ENCODE results near the gene FGFR3.

FGFR3 gene

DNA sequence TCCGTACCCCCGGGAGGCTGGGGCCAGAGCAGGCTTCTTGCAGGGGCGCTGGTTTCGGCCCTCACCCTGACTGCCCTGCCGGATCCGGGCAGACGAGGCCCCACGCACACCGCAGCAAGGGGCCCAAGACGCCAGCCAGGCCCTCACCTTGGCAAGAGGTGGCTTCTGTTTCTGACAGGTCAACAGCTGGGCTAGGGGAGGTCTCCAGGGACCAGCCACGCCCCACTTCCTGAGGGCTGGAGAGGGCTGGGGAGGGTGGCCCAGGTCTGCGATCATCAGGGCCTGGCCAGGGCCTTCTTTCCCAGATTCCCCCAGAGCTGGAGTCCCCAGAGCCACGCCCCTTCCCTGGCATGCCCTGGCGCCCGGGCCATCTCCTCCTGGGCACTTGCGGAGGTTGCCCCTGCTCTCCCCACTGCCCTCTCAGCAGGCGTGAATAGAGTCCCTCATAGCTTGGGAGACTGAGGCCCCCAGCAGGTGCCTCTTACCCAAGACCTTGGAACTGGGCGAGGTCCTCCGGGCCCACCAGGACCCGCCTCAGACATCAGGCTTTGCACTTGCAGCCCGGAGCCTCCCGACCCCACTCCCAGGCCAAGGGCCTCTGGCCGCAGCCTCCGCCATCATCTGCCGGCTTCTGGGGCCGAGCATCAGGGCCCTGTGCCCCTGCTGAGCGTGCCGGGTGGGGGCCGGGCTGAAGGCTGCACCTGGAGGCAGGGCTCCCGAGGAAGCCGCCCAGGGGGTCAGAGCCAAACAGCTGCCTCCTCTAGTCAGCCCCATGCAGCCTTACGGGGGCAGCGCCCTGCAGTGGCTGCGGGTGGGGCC, 6.3 kb upstream of the FGFR3 start:
- DNase-seq (ENCODE audit: low read depth in 2 of 2, low spot score in 1 of 2), result no peak

DNA sequence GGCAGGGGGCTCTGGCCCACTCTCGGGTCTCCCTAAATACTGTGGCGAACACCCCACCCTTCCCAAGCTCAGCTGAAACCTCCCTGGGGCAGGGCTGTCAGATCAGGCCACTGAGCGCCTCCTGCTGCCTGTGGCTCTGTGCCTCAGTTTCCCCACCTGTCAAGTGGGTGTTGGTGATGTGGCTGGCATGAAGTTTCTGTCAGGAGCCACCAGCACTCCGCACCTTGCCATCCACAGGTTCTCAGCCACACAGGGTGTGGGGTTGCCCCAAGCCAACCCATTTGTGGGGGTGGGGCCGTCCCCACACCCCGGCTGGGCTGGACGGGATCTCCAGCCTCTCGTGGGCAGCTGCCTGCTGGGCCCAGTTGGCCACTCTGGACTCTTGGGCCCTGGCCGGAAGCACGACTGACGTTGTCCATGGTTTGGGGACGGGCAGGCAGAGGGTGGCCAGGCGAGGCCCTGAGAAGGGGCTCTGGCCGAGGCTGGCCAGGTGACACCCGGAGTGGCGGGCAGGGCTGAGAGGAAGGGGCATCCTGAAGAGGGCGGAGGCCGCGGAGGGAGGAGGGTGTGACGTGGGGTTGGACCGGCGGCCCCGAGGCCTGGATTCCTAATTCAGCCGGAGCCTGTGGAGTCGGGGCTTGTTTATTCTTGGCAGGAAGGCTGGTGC, 5.5 kb upstream of the FGFR3 start:
- DNase-seq (ENCODE audit: low read depth in 2 of 2, low spot score in 1 of 2), result no peak

DNA sequence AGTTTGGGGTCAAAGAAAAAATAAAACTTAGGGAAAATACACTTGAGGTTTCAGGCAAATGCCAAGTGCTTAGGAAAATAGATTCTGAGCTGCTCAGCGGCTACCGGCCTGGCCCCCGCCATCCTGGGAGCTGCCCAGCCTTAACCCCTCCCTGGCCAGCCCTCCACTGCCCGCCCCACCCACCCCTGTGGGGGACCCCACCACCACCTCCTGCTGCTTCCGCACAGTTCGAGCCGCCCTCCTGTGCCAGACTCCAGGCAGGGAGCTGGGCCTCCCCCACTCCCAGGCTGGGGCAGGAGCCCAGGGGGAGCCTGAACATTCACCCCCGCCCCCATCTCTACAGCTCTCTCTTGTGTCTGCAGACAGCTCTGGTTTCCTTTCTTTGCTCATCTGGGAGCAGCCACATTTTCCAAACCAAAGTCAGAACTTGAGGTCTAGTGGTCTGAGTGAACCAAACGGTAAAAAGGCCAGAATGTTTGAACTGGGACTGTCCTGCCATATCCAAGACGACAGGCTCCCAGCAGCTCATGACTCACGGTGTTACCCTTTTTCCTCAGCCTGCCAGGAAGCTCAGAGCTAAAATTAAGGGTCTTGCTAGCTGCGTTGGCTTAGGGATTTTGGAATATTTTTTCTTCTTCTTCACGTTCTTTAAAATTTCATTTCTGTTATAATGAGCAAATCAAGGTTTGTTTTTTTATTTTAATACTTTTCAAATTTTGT, 4.7 kb upstream of the FGFR3 start:
- DNase-seq (ENCODE audit: low read depth in 2 of 2, low spot score in 1 of 2), result no peak

DNA sequence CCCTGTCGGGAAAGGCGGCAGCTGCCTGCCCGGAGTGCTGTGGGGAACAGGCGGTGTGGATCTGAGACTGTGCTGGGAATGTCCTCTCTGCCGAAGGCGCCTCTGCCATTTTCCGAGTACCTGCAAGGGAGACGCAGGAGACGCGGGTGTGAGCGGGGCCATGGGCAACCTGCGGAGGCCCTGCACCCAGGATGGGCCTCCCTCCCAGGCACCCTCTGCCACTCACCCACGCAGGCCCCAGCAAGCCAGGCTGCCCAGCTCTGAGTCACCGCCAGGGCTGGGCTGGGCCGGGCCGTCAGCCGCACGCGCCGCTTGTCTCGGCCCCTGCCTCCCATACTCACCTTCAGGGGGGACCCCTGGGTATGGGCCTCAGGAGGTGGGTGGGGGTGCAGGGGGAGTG, 3.5 kb upstream of the FGFR3 start:
- no peak for DNase-seq (ENCODE audit: low read depth in 2 of 2, low spot score in 1 of 2)

DNA sequence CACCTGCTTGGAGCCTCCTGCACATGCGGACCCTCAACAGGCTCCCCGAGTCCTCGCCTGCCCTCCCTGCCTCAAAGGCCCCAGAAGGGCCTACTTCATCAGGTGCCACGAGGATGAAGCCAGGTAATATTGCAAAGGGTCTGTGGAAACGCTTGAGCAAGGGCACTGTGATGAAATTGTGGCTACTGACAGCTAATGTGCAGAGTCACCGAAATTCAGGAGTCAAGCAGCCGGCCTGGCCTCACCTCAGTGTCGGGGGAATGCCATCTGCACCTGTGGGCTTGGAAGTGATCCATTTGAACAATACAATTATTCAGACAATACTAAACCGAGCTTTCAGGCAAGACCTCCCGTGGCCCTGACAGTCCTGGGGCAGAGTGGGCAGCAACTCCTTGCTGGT, 3.1 kb upstream of the FGFR3 start:
- no peak for DNase-seq (ENCODE audit: low read depth in 2 of 2, low spot score in 1 of 2)

DNA sequence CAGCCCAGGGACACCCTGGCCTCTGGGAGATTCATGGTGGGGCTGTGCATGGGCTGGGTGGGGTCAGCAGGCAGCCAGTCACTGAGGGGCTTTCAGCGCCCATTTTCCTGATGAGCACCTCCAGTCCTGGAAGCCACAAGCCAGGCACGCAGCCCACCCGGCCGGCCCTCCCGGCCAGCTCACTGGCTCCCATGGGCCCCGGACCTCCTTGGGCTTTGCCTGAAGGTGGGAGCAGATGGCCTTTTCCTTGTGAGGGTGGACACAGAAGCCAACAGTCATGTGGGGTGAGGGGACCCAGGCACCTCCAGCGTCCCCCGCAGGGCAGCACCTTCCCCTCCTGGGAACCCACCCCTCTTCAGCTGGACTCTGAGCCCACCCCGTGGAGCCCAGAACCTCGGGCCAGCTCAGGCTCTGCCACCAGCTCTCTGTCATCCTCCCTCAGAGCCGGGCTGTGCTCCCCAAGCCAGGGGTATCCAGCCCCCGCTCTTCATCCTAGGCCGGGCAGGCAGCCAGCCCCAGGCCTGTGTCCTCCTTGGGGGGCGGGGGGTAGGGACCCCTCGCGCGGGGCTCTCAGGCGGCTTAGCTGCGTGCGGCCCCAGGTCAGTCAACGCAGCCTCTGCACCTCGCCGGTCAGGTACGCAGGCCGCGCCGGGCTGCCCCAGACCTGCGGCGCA, 798 bp upstream of the FGFR3 start:
- DNase-seq (ENCODE audit: low read depth in 2 of 2, low spot score in 1 of 2), result no peak

DNA sequence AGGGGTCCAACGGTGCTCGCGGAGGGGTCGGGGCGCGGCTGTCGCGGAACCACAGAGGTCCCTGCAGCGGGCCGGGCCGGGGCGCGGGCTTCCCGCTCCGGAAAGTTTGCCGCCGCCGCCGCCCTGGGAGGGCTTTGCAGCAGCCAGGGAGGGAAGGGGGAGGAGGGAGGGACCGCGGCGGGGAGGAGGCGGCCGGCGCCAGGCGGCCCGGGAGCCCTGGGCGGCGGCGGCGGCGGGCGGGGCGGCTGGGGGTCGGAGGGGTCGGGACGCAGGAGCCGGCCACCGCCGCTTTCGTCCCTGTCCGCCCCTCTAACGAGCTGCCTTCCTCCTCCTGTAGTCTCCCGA, 375 bp downstream of the FGFR3 start:
- no peak for DNase-seq (ENCODE audit: low read depth in 2 of 2, low spot score in 1 of 2)

DNA sequence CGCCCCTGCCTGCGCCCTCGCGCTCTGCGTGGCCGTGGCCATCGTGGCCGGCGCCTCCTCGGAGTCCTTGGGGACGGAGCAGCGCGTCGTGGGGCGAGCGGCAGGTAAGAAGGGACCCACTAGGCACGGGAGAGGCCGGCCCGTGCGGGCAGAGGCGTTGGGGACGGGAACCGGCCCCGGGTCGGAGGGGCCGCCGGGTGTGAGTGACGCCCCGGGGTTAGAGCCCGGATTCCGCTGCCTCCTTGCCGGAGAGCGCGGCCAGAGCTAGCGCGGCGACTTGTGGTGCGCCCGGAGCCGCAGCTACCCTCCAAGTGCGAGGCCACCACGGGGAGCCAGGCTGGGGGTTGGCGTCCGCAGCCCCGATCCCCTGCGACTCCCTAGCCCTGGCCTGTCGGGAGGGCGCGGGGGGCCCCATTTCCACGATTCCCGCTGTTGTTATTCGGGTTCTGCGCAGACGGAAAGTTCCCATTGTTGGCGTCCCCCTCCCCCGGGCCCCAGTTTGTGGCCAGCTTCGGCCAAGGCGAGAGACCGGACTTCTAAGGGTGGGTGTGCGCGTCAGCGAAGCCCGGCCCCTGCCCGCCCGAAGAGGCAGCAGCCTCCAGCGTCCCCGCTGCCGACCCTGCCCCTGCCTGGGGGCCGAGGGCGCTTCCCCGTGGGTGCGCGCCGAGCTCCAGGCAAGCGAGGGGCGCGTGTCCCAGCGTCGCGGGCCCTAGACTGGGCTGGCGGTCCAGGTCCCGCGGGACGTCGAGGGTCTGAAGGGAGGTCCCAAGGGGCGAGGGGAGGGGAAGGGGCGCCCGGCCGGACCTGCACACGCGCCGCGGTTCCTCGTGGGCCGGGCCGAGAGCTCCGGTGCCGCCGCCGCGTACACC, 1.1 kb downstream of the FGFR3 start:
- no peak for DNase-seq (ENCODE audit: low read depth in 2 of 2, low spot score in 1 of 2)

DNA sequence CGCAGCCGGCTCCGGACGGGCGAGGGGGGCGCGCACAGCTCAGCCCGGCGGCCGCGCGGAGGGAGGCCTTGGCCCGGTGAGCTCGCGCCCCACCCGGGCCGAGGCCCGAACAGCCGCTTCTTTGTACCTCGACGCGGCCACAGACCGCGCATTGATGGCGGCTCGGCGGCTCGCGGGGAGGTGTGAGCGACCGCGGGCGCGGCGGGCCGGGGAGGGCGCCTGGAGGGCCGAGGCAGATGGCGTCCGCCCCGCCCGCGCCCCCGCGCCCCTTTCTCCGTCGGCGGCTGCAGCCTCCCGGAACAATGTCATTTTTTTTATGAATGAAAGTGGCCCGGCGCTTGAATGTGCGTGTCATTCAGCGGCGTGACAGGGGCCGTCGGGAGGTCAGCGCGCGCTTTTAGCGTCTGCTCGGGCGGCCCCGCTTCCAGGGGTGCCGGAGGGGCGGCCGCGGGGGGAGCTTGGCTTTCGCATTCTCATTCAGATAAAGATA, 1.8 kb downstream of the FGFR3 start:
- DNase-seq (ENCODE audit: low read depth in 2 of 2, low spot score in 1 of 2), result no peak

DNA sequence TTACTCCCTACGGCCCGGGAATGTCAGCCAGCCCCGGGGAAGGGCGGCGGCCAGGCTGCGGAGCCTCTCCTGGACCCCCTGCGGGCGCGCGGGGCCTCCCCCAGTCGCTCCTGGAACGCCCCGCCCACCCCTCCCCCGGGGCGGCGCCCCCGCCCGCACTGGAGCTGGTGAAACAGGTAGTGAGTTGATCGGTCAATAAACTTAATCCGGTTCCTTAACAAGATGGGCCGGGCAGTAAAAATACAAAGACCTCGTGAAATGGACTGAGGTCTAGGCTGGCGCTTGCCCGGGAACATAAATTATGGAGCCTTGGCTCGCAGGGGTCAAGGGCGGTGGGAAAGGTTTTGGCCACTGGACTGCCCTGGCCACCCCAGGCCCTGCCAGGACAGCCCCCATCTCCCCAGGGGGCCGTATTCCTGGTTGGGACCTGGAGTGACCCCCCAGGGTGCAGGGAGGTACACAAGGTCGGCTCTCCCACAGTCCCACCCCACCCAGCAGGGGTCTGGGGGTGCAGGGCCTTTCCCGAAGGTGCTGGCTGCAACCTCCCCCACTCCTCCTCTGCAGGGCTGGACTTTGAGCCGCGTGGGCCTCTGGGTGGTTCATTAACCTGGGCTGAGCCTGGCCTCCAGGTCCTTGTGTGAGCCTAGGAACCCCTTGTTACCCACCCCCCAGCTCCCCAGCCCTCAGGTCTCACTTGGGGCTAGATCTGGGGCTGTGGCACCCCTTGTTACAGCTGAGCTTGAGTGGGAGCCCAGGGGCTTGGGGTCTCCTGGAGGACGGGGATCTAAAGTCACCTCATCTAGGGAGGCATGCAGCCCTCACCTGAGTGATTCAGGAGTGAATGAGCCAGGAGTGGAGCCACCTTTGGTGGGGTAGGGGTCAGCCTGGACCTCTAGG, 2.5 kb downstream of the FGFR3 start:
- no peak for DNase-seq (ENCODE audit: low read depth in 2 of 2, low spot score in 1 of 2)

DNA sequence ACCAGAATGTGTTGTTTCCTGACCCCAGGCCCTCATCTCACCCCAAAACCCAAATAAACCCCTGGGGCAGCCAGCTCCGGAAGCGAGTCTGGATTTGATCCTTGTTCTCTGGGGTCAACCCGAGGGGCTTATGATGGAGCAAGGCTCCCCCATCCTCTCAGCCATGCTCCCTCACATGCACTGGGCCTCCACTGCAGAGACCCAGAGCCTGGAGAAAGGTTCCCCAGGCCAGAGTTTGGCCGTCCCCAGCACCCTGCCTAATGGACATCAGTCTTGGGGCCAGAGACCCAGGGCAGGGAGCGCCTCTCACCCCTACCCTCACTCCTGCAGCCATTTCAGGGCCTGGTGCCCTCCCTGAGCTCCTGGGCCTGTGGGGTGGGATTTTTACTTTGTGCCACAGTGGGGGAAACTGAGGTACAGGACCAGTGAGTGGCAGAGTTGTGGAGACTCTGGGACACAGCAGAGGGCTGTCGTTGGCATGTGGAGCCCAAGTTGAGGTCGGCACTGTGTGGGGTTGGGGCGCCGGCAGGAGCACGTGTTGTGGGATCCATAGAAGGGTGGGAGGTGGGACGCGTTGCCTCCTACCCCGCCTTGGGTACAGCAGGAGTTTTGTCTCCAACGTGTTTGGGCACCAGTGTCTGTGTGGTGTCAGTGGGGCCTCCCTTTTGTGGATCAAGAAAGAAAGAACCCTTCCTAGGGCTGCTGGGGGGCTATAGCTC, 3.6 kb downstream of the FGFR3 start:
- no peak for DNase-seq (ENCODE audit: low read depth in 2 of 2, low spot score in 1 of 2)

DNA sequence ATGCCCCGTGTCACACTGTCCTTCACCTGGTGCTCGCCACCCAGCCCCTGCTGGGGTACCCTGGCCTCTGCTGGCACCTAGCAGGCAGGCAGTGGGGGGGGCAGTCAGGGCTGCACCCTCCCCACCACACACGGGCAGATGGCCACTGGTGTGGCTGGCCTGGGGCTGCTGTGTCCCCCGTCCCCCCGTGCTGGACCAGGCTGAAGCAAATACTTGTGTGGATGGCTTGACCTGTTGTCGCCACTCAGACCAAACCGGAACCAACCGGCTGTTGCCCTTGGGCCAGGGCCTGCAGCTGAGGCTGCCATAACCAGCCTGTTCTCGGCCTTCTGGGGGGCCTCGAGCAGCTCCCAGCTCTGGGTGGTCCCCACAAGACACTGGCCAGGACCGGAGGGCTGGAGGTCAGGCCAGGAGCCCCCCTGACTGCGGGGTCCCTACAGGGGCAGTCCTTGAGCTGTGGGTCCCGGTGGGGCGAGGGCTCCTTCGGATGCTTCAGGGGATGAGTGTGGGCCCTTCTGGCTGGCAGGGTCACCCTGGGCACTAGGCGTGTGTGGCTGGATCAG, 4.3 kb downstream of the FGFR3 start:
- DNase-seq (ENCODE audit: low read depth in 2 of 2, low spot score in 1 of 2), result no peak

DNA sequence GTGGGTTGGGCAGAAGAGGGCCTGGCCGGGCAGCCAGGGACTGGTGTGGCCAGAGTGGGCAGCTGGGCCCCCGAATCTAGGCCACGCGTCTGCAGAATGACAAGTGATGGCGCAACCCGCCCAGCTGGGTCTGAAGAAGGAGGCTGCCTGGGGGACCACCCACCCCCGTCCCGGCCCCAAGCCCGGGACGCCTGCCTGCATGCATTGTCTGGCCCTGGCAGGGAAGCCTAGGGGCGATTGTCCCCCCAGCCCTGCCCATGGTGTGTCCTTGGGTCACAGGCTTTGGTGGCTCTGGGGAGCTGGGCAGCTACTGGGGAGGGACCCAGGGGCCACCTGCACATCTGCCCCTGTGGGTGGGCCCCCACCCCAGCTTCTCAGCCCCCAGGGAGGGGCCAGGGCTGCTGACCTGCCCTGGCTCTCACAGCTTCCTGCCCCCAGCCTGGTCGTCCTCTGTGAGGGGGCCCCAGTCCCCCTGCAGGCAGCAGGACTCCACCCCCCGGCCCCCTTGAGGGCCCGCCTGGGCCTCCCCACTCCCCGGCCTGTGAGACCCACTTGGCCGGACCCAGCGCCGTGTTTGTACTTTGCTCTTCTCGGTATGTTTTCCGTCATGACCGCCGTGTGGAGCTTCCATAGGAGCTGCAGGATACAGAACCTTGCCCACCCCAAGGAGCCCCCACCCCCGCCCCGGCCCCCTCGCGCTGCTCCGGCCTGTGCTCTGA, 4.9 kb downstream of the FGFR3 start:
- DNase-seq (ENCODE audit: low read depth in 2 of 2, low spot score in 1 of 2), result no peak

DNA sequence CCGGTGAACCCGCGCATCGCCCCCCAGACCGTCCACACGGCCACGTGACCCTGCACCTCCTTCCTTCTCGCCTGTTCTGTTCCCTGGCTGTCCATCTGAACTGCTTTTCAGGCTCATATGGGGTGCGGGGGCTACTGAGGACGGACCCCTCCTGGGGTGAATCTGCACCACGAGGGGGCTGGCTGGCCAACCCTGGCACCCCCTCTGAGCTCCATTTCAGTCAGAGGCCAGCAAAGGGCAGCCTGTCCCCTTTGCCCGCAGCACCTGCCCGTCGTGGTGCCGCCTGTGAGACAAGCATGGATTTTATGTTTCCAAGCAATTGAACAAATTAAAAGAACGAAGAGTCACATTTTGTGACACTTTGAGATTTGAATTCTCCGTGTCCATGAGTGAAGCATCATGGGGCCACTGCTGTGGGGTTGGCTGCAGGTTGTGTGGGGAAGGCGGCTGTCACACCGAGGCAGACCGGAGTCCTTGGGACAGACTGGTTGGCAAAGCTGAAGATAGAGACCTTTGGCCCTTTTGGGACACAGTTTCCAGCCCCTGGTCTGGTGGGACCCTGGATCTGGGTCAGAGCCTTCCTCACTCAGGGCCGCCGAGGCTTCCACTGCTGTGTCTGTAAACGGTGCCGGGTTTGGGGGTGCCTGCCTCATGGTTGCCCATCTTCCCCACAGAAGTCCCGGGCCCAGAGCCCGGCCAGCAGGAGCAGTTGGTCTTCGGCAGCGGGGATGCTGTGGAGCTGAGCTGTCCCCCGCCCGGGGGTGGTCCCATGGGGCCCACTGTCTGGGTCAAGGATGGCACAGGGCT, 5.7 kb downstream of the FGFR3 start:
- no peak for DNase-seq (ENCODE audit: low read depth in 2 of 2, low spot score in 1 of 2)

DNA sequence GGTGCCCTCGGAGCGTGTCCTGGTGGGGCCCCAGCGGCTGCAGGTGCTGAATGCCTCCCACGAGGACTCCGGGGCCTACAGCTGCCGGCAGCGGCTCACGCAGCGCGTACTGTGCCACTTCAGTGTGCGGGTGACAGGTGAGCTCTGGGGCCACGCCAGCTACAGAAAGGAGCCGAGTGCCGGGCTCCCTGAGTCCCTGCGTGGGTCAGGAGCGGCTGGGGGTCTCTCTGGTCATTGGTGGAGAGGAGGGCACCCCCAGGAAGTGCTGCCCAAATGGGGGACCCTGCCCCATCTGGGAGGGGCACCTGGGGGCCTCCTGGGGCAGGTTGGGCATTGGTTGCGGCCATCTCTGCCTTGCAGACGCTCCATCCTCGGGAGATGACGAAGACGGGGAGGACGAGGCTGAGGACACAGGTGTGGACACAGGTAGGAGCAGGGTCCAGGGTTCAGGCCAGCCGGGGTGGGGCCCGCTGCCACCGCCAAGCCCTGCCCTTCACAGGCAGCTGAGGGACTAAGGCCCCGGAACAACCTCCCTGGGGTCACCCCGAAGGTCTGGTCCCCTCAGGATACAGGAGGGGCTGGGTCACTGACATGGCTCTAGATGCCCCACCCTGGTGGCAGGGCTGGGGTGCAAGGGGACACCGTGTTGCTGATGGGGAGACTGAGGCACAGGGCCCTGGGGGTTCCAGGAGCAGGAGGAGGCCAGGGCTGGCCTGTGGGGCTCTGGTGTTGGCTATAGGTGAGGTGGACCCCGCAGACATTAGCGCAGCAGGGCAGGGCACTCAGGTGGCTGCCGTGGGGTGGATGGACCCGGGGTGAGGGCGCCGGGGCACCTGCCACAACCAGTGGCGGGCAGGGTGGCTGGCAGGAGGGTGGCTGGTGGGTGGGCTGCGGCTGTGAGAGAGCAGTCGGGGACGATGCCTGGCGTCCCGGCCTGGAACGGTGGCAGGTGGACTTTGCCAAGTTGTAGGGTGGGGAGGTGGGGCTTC, 6.6 kb downstream of the FGFR3 start:
- DNase-seq (ENCODE audit: low read depth in 2 of 2, low spot score in 1 of 2), result no peak

DNA sequence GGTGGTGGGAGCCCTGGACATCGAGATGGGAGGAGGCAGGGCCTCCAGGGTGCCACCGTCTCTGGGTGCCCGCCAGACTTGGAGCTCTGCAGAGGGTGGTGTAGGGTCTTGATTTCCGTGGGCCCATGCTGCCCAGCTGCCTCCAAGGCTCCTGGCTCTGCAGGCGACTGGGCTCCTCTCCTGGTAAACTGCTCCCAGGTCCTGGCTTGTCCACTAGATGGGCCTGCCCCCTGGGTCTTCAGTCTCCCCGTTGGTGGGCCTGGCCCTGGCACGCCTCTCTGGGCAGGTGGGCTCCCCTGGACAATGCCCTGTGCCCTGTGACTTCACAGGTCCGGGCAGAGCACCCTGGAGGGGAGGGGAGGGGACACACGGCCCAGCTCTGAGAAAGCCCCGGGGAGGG, 7.7 kb downstream of the FGFR3 start:
- DNase-seq (ENCODE audit: low read depth in 2 of 2, low spot score in 1 of 2), result no peak
